Panc1 (cell line): ENCODE results near the gene MLLT3. TPM values are rescaled to one million over a fixed set of nuclear protein-coding genes. Genes with fewer than 3 reads are reported as not detected.

ENCODE experiments used
- ATAC-seq: fragments of 200-7000 bp; cut with Tn5 transposase; 2 replicates; pipeline ENCODE4 v1.9.1; 2020; ENCODE audit warnings: mild to moderate bottlenecking, moderate library complexity
- BruUV-seq: library from RNA; stranded (reverse); fragments of 400-500 nt; replicated peaks from 2 replicates; lab custom pipeline; 2021; lab: Mats Ljungman, UMichigan
- CTCF ChIA-PET: fragments of 300-600 bp; sonication (Branson Sonifier 250); formaldehyde crosslinking; loops from one replicate; lab custom pipeline; 2022; ENCODE audit warnings: antibody characterized with exemption; lab: Charles Lee
- POLR2A ChIA-PET: fragments of 300-600 bp; sonication (Branson Sonifier 250); formaldehyde crosslinking; loops from one replicate; lab custom pipeline; 2022; ENCODE audit warnings: antibody characterized with exemption; lab: Charles Lee
- DNase-seq: peaks from one replicate; pipeline ENCODE4 v3.0.0-alpha.2; 2010; ENCODE audit warnings: low read depth, low spot score
- H3K27ac ChIP-seq: 2 replicates; pipeline ENCODE4 v1.5.1; 2011; ENCODE audit warnings: mild to moderate bottlenecking, low read length, inconsistent platforms
- H3K27me3 ChIP-seq: fragments of 200-500 bp; sonication (Bioruptor generic); 2 replicates; pipeline ENCODE4 v1.6.0; 2014; ENCODE audit warnings: low read length, inconsistent platforms; ENCODE audit not compliant: control insufficient read depth, insufficient read depth
- H3K36me3 ChIP-seq: fragments of 200-500 bp; sonication (Bioruptor generic); 2 replicates; pipeline ENCODE4 v1.5.1; 2014; ENCODE audit warnings: inconsistent platforms, mild to moderate bottlenecking, low read length, moderate library complexity; ENCODE audit not compliant: control insufficient read depth, insufficient read depth
- H3K4me1 ChIP-seq: 2 replicates; pipeline ENCODE4 v1.5.1; 2011; ENCODE audit warnings: inconsistent platforms, mild to moderate bottlenecking, low read length, moderate library complexity; ENCODE audit not compliant: control insufficient read depth, insufficient read depth
- H3K4me3 ChIP-seq, 2 experiments: 2 replicates each; pipeline ENCODE4 v1.5.1; 2011 to 2012; ENCODE audit warnings: low read depth in 2 of 2, low read length in 2 of 2, mild to moderate bottlenecking in 2 of 2, inconsistent platforms in 1 of 2, moderate library complexity in 1 of 2
- H3K9me3 ChIP-seq: fragments of 200-500 bp; sonication (Bioruptor generic); 2 replicates; pipeline ENCODE4 v1.5.1; 2014; ENCODE audit warnings: low read depth, mild to moderate bottlenecking, inconsistent platforms, low read length, moderate library complexity; ENCODE audit not compliant: control insufficient read depth, insufficient read depth
- CTCF ChIP-seq: fragments of 450-650 bp; IDR thresholded peaks from 2 replicates; pipeline ENCODE4 v1.5.1; 2017; ENCODE audit warnings: mild to moderate bottlenecking
- POLR2AphosphoS5 ChIP-seq: IDR thresholded peaks from 2 replicates; pipeline ENCODE4 v1.6.1; 2012; ENCODE audit warnings: mild to moderate bottlenecking, low read depth, low read length, moderate library complexity
- REST ChIP-seq, 2 experiments: IDR thresholded peaks; 2 replicates each; pipeline ENCODE4 v1.6.1; 2011 to 2012; ENCODE audit warnings: low read depth in 2 of 2, control low read depth in 1 of 2, low read length in 1 of 2, mild to moderate bottlenecking in 1 of 2, moderate library complexity in 1 of 2; ENCODE audit not compliant: insufficient read depth in 1 of 2
- SIN3A ChIP-seq: IDR thresholded peaks from 2 replicates; pipeline ENCODE4 v1.6.1; 2012; ENCODE audit warnings: low read depth, mild to moderate bottlenecking, low read length, moderate library complexity, borderline replicate concordance; ENCODE audit not compliant: insufficient read depth
- TCF7L2 ChIP-seq: IDR thresholded peaks from 2 replicates; pipeline ENCODE4 v1.6.1; 2011; ENCODE audit warnings: mild to moderate bottlenecking, low read depth, low read length, inconsistent platforms
- in situ Hi-C: cut with HindIII; loops from 2 replicates; pipeline ENCODE4 v1.10.0; 2016; ENCODE audit warnings: low sequenced_read_pairs, low pct_unique_long_range_greater_than_20kb
- intact Hi-C: fragments of 100-400 bp; cut with micrococcal nuclease; formaldehyde crosslinking; loops from one replicate; pipeline ENCODE4 v1.10.0; 2022; ENCODE audit not compliant: unreplicated experiment
- total RNA-seq: library from RNA; stranded (reverse); gene quantifications from one replicate; pipeline ENCODE4 v1.2.1, GENCODE V29; 2021; ENCODE audit not compliant: unreplicated experiment

The MLLT3 gene
- total RNA-seq, 1 experiment from 2014 or later, result 0.49 TPM

GRCh38 chr9:20646656-20647055 lies 24.4 kb upstream of the MLLT3 start:
- H3K36me3 ChIP-seq, result no peaks in the 10 kb centered on the region
- no peak overlapping the region for H3K4me3 ChIP-seq
- CTCF ChIA-PET, result no interaction called here
- H3K9me3 ChIP-seq, result no peaks in the 10 kb centered on the region
- DNase-seq, result no peak
- no peak overlapping the region for H3K27ac ChIP-seq
- H3K4me1 ChIP-seq, result no peaks in the 10 kb centered on the region
- ATAC-seq, result no peak
- intact Hi-C loops (no loop called here), in situ Hi-C loops (no loop called here)
- POLR2A ChIA-PET, result no interaction called here
- no TSS peak for BruUV-seq
- TF ChIP-seq TCF7L2 (no peak), SIN3A (no peak), CTCF (no peak), POLR2AphosphoS5 (no peak)
- no peaks in the 10 kb centered on the region for H3K27me3 ChIP-seq

GRCh38 chr9:20643660-20644059 lies 21.4 kb upstream of the MLLT3 start:
- no peaks in the 10 kb centered on the region for H3K27me3 ChIP-seq
- ChIA-PET POLR2A (no interaction called here), CTCF (no interaction called here)
- no peaks in the 10 kb centered on the region for H3K36me3 ChIP-seq
- intact Hi-C loops, result no loop called here
- H3K9me3 ChIP-seq, result no peaks in the 10 kb centered on the region
- DNase-seq, result no peak
- no peaks in the 10 kb centered on the region for H3K4me1 ChIP-seq
- no peak overlapping the region for H3K27ac ChIP-seq
- in situ Hi-C loops, result no loop called here
- BruUV-seq, result no TSS peak
- TF ChIP-seq SIN3A, result no peak
- TF ChIP-seq CTCF, result no peak
- no peak for TF ChIP-seq TCF7L2
- no peak for TF ChIP-seq REST (IDR thresholded peaks at IDR 0.05; ENCODE audit: insufficient read depth in 1 of 2, low read depth in 2 of 2, low read length in 1 of 2)
- TF ChIP-seq POLR2AphosphoS5, result no peak
- no peak overlapping the region for H3K4me3 ChIP-seq
- no peak for ATAC-seq
